ENCODE results near the gene KLHL35.
"Not testable (repeated sequence)": the region's sequence is repeated elsewhere in the genome, so short reads cannot be mapped to it uniquely, and the experiment has no call there.

GRCh38 chr11:75413146-75413545 lies 19.9 kb downstream of the KLHL35 start:
- not testable (repeated sequence) for TF ChIP-seq CTCF (conservative IDR thresholded peaks at IDR 0.05; ENCODE audit: low read depth in 2 of 2); EZH2 (IDR thresholded peaks at IDR 0.05; ENCODE audit: low read depth, unreplicated experiment); POLR2AphosphoS5 (IDR thresholded peaks at IDR 0.05; ENCODE audit: low read depth); EZH2phosphoT487 (IDR thresholded peaks at IDR 0.05; ENCODE audit: unreplicated experiment); CREB1 (CRISPR knock-in tag; IDR thresholded peaks at IDR 0.05; ENCODE audit: low read depth); REST (IDR thresholded peaks at IDR 0.05; ENCODE audit: unreplicated experiment)

All from GM23338 (cell line).